Mesenchymal stem cell (in vitro differentiated cells and primary cell): ENCODE results near the gene FHOD1.

Source experiments
- DNase-seq: peaks from one replicate; pipeline ENCODE4 v3.0.0-alpha.2; 2013
- H2AFZ ChIP-seq: one replicate; pipeline ENCODE4 v1.6.1; 2013; ENCODE audit warnings: low read depth, mild to moderate bottlenecking, control low read depth, inconsistent platforms, low read length, moderate library complexity
- H2AK5ac ChIP-seq: 2 replicates; pipeline ENCODE4 v1.6.1; 2013; ENCODE audit warnings: low read length, moderate library complexity, mild to moderate bottlenecking, inconsistent platforms; ENCODE audit not compliant: severe bottlenecking
- H2BK120ac ChIP-seq: one replicate; pipeline ENCODE4 v1.6.1; 2013; ENCODE audit warnings: low read depth, mild to moderate bottlenecking, inconsistent platforms, low read length, moderate library complexity
- H2BK12ac ChIP-seq, 2 experiments: one replicate each; pipeline ENCODE4 v1.6.1; 2013; ENCODE audit warnings: inconsistent platforms in 2 of 2, low read length in 2 of 2, mild to moderate bottlenecking in 2 of 2, moderate library complexity in 2 of 2, control low read depth in 1 of 2
- H2BK15ac ChIP-seq: one replicate; pipeline ENCODE4 v1.6.1; 2013; ENCODE audit warnings: mild to moderate bottlenecking, low read depth, inconsistent platforms; ENCODE audit not compliant: poor library complexity, severe bottlenecking
- H2BK5ac ChIP-seq: 2 replicates; pipeline ENCODE4 v1.6.1; 2013; ENCODE audit warnings: low read depth, mild to moderate bottlenecking, low read length, control low read depth, inconsistent platforms; ENCODE audit not compliant: poor library complexity, severe bottlenecking
- H3K14ac ChIP-seq, 2 experiments: one replicate each; pipeline ENCODE4 v1.6.1; 2013; ENCODE audit warnings: inconsistent platforms in 2 of 2, low read length in 2 of 2, control low read depth in 1 of 2, mild to moderate bottlenecking in 1 of 2, moderate library complexity in 1 of 2
- H3K18ac ChIP-seq, 2 experiments: one replicate each; pipeline ENCODE4 v1.6.1; 2013; ENCODE audit warnings: inconsistent platforms in 2 of 2, low read length in 2 of 2, control low read depth in 1 of 2, low read depth in 1 of 2, mild to moderate bottlenecking in 1 of 2
- H3K23ac ChIP-seq, 2 experiments: one replicate each; pipeline ENCODE4 v1.6.1; 2013; ENCODE audit warnings: inconsistent platforms in 2 of 2, low read length in 2 of 2, mild to moderate bottlenecking in 2 of 2, moderate library complexity in 2 of 2, control low read depth in 1 of 2
- H3K27ac ChIP-seq: 2 replicates; pipeline ENCODE4 v1.5.1; 2013; ENCODE audit warnings: mild to moderate bottlenecking, moderate library complexity, low read length, control low read depth, inconsistent platforms; ENCODE audit not compliant: poor library complexity, severe bottlenecking
- H3K27me3 ChIP-seq, 2 experiments: 2 replicates each; pipeline versions ENCODE4 v1.6.1 to v1.7.0; 2013; ENCODE audit warnings: low read length in 2 of 2, mild to moderate bottlenecking in 2 of 2, moderate library complexity in 2 of 2, control low read depth in 1 of 2, inconsistent platforms in 1 of 2; ENCODE audit not compliant: control insufficient read depth in 1 of 2, insufficient read depth in 1 of 2
- H3K36me3 ChIP-seq, 2 experiments: 2 replicates each; pipeline versions ENCODE4 v1.6.1 to v1.7.0; 2013; ENCODE audit warnings: low read length in 2 of 2, control low read depth in 1 of 2, inconsistent platforms in 1 of 2, low read depth in 1 of 2, mild to moderate bottlenecking in 1 of 2; ENCODE audit not compliant: insufficient read depth in 2 of 2, control insufficient read depth in 1 of 2
- H3K4ac ChIP-seq, 2 experiments: one replicate each; pipeline ENCODE4 v1.6.1; 2013; ENCODE audit warnings: inconsistent platforms in 2 of 2, low read length in 2 of 2, mild to moderate bottlenecking in 2 of 2, moderate library complexity in 2 of 2, control low read depth in 1 of 2, low read depth in 1 of 2
- H3K4me1 ChIP-seq: 2 replicates; pipeline ENCODE4 v1.6.1; 2013; ENCODE audit warnings: low read depth, low read length, control low read depth; ENCODE audit not compliant: control insufficient read depth, insufficient read depth
- H3K4me2 ChIP-seq: 2 replicates; pipeline ENCODE4 v1.6.1; 2013; ENCODE audit warnings: low read length, mild to moderate bottlenecking, inconsistent platforms; ENCODE audit not compliant: poor library complexity, severe bottlenecking
- H3K4me3 ChIP-seq, 2 experiments: 2 replicates each; pipeline versions ENCODE4 v1.5.1 to v1.7.0; 2013; ENCODE audit warnings: low read length in 2 of 2, mild to moderate bottlenecking in 2 of 2, control low read depth in 1 of 2, low read depth in 1 of 2; ENCODE audit not compliant: insufficient read depth in 1 of 2
- H3K79me1 ChIP-seq: replicated peaks from 2 replicates; pipeline ENCODE4 v1.6.1; 2013; ENCODE audit warnings: mild to moderate bottlenecking, control low read depth, low read length, inconsistent platforms; ENCODE audit not compliant: poor library complexity, severe bottlenecking
- H3K9ac ChIP-seq: 2 replicates; pipeline ENCODE4 v1.7.0; 2013; ENCODE audit warnings: mild to moderate bottlenecking, low read length, moderate library complexity
- H3K9me3 ChIP-seq: 2 replicates; pipeline ENCODE4 v1.7.0; 2013; ENCODE audit warnings: mild to moderate bottlenecking, low read length; ENCODE audit not compliant: control insufficient read depth
- H4K8ac ChIP-seq: one replicate; pipeline ENCODE4 v1.6.1; 2013; ENCODE audit warnings: inconsistent platforms, mild to moderate bottlenecking, low read length, moderate library complexity
- H4K91ac ChIP-seq: one replicate; pipeline ENCODE4 v1.6.1; 2013; ENCODE audit warnings: mild to moderate bottlenecking, low read length, inconsistent platforms
- WGBS: methylation state at CpG from one replicate; pipeline ENCODE4 v1.1.7; 2013; ENCODE audit warnings: mixed read lengths; 5-methylcytosine and 5-hydroxymethylcytosine counted together

FHOD1 gene

GRCh38 chr16:67246081-67246755, 1.1 kb downstream of the FHOD1 start:
- H2AK5ac ChIP-seq: peak overlapping the region; percentile 16

GRCh38 chr16:67245674-67246080, 1.6 kb downstream of the FHOD1 start:
- Histone ChIP-seq H3K18ac (peak overlapping the region; percentile 67 to 92), H4K8ac (peak overlapping the region; percentile 83), H3K9me3 (no peaks in the 10 kb centered on the region), H3K14ac (peak overlapping the region in 1 of 2 experiments; percentile 0), H2BK12ac (peak overlapping the region; percentile 30 to 49), H2BK5ac (peak overlapping the region; percentile 61), H3K4me3 (peak overlapping the region; percentile 84 to 94), H2AFZ (no peak overlapping the region), H3K36me3 (peaks cover 7 to 10% of the 10 kb centered on the region in 2 experiments), H3K79me1 (peaks cover 8% of the 10 kb centered on the region), H3K23ac (no peak overlapping the region), H2AK5ac (peak overlapping the region; percentile 60), H3K4me1 (peaks cover 63% of the 10 kb centered on the region), H2BK15ac (peak overlapping the region; percentile 60), H3K27me3 (peaks cover 0 to 9% of the 10 kb centered on the region in 2 experiments), H4K91ac (peak overlapping the region; percentile 96), H3K27ac (peak overlapping the region; percentile 94), H2BK120ac (peak overlapping the region; percentile 96), H3K4ac (peak overlapping the region; percentile 84 to 95), H3K4me2 (peak overlapping the region; percentile 94), H3K9ac (peak overlapping the region; percentile 91)
- no peak for DNase-seq
- 9% methylated on average over 7 of the region's 8 CpGs for WGBS

More at GRCh38 chr16:67246081-67246755, 1.1 kb downstream of the FHOD1 start:
- Histone ChIP-seq H4K91ac (peak overlapping the region; percentile 96), H2AFZ (no peak overlapping the region), H3K79me1 (peaks cover 8% of the 10 kb centered on the region), H2BK5ac (peak overlapping the region; percentile 61), H3K18ac (peak overlapping the region; percentile 67 to 92), H3K4me1 (peaks cover 59% of the 10 kb centered on the region), H3K27me3 (peaks cover 0 to 9% of the 10 kb centered on the region in 2 experiments), H3K9ac (peak overlapping the region; percentile 91), H3K14ac (peak overlapping the region in 1 of 2 experiments; percentile 73), H3K36me3 (peaks cover 7 to 10% of the 10 kb centered on the region in 2 experiments), H2BK15ac (peak overlapping the region; percentile 99), H3K23ac (no peak overlapping the region), H3K9me3 (no peaks in the 10 kb centered on the region), H3K4me2 (peak overlapping the region; percentile 94), H3K27ac (peak overlapping the region; percentile 94), H3K4me3 (peak overlapping the region; percentile 84 to 94), H2BK12ac (peak overlapping the region; percentile 59 to 84), H4K8ac (peak overlapping the region; percentile 83), H2BK120ac (peak overlapping the region; percentile 96), H3K4ac (peak overlapping the region; percentile 84 to 91)
- peak; percentile 94 for DNase-seq
- WGBS: 0% methylated on average over 39 of the region's 48 CpGs

DNA sequence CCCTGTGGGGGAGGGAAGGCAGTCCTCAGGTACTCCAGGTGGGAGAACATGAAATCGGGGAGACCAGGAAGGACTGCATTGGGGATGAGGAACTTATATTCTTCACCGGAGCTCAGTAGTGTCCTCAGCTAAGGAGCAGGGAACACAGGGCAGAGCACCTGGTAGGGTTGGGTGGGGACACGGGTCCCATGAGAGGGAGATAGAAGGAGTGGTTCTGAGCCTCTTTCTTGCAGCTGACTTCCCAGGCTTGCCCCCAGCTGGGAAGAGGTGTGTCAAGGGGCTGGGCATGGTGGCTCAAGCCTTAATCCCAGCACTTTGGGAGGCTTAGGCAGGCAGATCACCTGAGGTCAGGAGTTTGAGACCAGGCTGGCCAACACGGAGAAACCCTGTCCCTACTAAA, 2.1 kb downstream of the FHOD1 start:
- 69% methylated on average over 4 of the region's 4 CpGs for WGBS

More for the DNA sequence above, 2.1 kb downstream of the FHOD1 start:
- Histone ChIP-seq H2BK5ac (no peak overlapping the region), H2BK15ac (peak overlapping the region; percentile 64), H3K9me3 (no peaks in the 10 kb centered on the region), H4K8ac (peak overlapping the region; percentile 62), H3K79me1 (peaks cover 8% of the 10 kb centered on the region), H2BK120ac (peak overlapping the region; percentile 96), H3K27me3 (peaks cover 0 to 9% of the 10 kb centered on the region in 2 experiments), H3K18ac (peak overlapping the region; percentile 67 to 87), H4K91ac (peak overlapping the region; percentile 87), H3K27ac (peak overlapping the region; percentile 94), H2AFZ (no peak overlapping the region), H2AK5ac (peak overlapping the region; percentile 92), H3K14ac (no peak overlapping the region), H3K4me1 (peaks cover 66% of the 10 kb centered on the region), H3K4me2 (no peak overlapping the region), H3K23ac (no peak overlapping the region), H3K4me3 (peak overlapping the region in 1 of 2 experiments; percentile 94), H3K4ac (peak overlapping the region; percentile 82 to 95), H3K36me3 (peaks cover 7 to 10% of the 10 kb centered on the region in 2 experiments), H2BK12ac (peak overlapping the region; percentile 49 to 86), H3K9ac (peak overlapping the region; percentile 91)
- DNase-seq: no peak
